HG03064 (cell line): Measurements from ENCODE around the gene BIRC5.
A peak's percentile ranks its signal among the peaks of the same experiment; 100 is the strongest.

Source experiments
- ATAC-seq: cut with Tn5 transposase; IDR thresholded peaks from one replicate; pipeline ENCODE4 v1.9.1; 2021; ENCODE audit warnings: low read depth; ENCODE audit not compliant: unreplicated experiment

The BIRC5 gene

DNA sequence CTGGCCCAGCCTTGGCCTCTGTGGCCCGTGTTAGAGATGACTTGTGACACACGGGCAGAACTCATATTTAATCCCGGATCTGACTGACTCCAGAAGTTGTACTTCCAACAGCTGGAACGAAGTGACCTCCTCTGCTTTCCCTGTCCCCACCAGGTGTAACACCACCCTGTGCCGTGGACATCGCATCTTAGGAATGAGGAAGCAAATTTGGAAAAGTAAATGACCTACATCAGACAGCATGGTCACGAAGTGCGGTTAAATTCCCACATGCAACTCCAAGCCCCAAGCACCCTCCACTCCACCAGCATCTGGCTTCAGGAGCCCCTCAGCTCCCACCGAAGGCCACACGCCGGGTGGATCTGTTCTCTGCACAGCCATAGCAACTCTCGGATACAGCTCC is 30.1 kb upstream of the BIRC5 start:
- no peak for ATAC-seq

DNA sequence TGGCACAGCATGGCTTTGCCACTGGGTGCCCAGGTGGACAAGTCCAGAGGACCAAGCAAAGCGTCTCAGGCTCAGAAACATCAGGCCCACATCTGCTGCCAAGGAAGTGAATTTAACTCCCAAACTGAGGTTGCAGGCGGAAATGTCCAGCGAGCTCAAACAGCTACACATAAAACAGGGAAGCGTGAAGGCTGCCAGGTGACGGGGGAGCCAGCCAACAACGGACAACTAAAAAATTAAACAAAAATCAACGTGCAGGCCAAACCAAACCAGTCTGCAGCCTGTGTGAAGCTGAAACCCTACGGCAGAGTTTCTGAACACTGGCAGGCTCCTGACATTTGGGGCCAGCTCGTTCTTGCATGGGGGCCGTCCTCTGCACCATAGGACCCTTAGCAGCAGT is 29.7 kb upstream of the BIRC5 start:
- ATAC-seq = no peak

DNA sequence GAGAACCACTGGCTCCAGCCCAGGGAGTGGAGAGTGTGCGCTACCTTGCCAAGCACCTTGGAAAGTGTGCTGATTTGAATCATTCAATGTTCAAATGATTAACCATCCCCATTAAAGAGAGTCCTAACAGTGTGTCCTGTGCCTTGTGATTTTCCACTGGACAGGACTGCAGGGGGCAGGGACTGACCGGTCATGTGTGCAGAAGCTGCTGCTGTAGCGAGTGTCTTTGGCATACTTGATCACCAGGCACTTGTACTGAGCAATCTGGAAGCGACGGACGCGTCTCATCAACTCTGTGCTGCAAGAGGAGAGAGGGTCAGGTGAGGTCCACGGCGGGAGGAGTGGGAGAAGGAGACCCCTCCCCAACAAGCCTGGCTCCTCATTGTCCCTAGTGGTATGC is 29.2 kb upstream of the BIRC5 start:
- ATAC-seq = no peak

DNA sequence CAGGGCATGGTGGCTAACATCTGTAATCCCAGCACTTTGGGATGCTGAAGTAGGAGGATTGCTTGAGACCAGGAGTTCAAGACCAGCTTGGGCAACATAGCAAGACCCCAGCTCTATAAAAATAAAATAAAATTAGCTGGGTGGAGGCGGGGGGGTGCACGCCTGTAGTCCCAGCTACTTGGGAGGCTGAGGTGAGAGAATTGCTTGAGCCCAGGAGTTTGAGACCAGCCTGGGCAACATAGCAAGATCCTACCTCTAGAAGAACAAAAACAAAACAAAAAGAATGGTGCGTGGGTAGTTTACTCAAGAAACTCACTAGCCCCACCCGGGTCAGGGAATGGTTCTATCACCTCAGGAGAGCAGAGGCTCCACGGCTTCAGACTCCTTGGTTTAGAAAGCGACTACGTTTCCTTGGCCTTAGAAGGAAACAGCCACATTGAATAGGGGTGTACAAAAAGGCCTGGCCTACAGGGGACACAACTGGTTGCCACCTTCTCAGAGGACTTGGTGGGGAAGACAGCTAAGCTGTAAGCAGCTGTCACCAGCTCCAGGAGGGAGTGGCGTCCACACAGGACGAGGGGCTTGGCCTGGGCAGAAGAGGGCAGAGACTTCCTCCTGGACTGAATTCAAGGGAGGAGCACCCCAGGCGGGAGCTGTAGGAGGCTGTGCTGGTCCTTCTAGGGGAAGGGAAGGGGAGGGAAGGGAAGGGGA is 27.9 kb upstream of the BIRC5 start:
- no peak for ATAC-seq

GRCh38 chr17:78186692-78187595 is 27.1 kb upstream of the BIRC5 start, which contains the start of the genes AFMID and TK1:
TSS of gene AFMID (plus strand) at chr17:78187362. CDS start at chr17:78187371, 9 bp downstream.
TSS of gene TK1 (minus strand) at chr17:78187052. CDS start at chr17:78186994, 58 bp downstream.
- peak; percentile 77 for ATAC-seq

- no peak for ATAC-seq
Measured at GRCh38 chr17:78196716-78197115, 17.3 kb upstream of the BIRC5 start.

- ATAC-seq = no peak
Measured at GRCh38 chr17:78197147-78197832, 16.8 kb upstream of the BIRC5 start.

DNA sequence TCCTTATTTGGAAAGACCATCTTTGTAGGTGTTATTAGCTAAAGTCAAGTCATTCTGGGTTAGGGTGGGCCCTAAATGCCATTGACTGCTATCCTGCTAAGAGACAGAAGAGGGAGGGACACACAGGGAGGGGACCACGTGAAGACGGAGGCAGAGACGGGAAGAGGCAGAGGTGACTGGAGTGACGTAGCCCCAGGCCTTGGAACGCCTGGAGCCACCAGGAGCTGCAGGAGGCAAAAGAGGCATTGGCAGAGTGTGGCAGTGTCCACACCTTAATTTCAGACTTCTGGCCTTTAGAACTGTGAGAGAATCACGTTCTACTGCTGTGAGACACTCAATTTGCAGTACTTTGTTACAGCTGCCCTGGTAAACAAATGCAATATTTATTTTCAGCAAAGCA is 13.6 kb upstream of the BIRC5 start:
- ATAC-seq = no peak

DNA sequence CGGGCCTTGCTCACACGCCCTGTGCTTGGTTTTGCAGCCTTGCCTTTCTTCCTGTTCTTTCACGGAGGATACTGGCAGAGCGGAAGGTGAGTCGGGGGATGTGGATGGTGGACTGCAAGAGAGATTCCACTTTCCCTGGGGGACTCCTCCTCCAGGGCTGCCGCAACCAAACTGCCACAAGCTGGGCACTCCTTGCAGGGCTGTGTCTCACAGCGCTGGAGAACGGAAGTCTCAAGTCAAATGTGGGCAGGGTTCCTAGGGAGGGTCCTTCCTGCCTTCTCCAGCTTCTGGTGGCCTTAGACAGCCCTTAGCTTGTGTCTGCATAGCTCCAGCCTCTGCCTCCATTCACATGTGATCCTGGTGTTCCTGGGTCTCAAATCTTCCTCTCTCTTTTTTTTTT is 11.4 kb upstream of the BIRC5 start:
- ATAC-seq = no peak

DNA sequence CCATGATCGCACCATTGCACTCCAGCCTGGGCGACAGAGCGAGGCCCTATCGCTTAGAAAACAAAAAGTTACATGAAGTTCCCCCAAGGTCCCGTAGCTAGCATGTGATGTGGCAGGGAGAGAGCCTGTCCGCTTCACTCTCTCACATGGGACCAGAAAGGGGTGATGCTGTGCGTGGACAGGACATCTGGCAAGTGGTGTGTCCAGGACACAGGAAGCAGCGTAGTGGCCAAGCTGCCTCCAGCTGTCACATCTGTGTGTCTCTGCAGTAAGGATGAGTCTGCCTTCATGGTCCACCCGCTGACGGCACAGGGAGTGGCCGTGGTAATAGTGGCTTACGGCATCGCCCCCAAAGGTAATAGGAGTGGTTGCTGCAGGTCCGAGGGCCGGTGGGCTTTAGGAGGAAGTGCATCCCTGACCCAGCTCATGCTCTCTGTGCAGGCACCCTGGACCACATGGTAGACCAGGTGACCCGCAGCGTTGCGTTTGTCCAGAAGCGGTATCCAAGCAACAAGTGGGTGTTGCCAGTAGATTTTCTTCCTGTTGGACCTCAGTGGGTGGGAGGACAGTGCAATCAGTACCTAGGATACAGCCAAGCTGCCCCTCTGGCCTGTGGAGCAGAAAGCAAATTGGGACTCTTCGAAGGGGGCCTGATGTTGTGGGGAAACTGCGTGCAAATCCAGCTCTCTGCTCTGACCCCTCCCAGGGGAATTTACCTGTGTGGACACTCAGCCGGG is 9.5 kb upstream of the BIRC5 start:
- ATAC-seq = no peak

DNA sequence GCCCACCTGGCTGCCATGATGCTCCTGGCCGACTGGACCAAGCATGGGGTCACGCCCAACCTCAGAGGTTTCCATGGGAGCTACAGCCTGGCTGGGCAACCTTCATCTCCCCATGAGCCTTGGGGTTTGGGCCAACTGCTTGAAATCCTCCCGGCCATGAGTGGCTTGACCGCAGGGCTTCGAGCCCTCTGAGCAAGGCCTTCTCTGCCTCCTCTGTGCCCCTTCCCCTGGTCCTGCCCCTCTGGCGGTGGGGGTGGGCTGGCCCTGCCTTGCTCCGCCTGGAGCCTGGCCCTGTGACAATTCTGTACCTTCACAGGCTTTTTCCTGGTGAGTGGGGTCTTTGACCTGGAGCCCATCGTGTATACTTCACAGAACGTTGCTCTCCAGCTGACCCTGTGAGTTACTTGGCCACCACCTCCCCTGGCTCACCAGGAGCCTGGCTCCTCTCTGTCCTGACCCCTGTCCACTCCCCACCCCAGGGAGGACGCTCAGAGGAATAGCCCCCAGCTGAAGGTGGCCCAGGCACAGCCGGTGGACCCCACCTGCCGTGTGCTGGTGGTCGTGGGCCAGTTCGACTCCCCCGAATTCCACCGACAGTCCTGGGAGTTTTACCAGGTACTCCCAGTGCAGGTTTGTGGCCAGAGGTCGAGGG is 8.8 kb upstream of the BIRC5 start:
- ATAC-seq = no peak

- no peak for ATAC-seq
Measured at GRCh38 chr17:78206298-78206697, 7.8 kb upstream of the BIRC5 start.

DNA sequence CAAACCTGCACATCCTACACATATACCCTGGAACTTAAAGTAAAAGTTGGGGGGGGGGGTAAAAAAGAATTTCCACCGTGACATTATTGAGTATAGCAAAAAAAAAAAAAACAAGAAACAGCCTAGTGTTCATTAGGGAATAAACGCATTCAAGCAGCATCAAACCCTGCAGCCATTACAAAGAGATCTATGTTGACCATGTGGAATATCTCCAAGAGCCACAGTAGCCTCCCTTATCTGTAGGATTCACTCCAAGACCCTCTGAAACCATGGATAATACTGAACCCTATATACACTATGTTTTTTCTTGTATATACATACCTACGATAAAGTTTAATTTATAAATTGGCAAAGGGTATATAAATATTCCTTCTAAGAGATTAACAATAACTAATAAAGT is 5.6 kb upstream of the BIRC5 start:
- no peak for ATAC-seq

- no peak for ATAC-seq
Measured at GRCh38 chr17:78210111-78210510, 3.9 kb upstream of the BIRC5 start.

DNA sequence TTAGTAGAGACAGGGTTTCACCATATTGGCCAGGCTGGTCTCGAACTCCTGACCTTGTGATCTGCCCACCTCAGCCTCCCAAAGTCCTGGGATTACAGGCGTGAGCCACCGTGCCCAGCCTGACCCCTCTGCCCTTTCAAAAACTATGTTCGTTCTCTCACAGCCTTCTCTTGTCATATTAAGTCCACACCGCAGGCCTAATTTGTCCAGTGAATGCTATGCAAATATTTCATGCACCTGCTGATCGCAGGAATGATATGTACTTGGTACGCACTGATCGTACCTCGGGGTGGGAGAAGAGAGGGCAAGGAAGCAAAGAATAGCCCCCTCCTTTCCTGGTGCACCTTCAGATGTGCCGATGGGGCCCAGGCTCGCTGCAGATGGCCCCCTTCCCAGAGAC is 3.0 kb upstream of the BIRC5 start:
- no peak for ATAC-seq

DNA sequence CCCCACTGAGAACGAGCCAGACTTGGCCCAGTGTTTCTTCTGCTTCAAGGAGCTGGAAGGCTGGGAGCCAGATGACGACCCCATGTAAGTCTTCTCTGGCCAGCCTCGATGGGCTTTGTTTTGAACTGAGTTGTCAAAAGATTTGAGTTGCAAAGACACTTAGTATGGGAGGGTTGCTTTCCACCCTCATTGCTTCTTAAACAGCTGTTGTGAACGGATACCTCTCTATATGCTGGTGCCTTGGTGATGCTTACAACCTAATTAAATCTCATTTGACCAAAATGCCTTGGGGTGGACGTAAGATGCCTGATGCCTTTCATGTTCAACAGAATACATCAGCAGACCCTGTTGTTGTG is 631 bp downstream of the BIRC5 start:
- no peak for ATAC-seq

DNA sequence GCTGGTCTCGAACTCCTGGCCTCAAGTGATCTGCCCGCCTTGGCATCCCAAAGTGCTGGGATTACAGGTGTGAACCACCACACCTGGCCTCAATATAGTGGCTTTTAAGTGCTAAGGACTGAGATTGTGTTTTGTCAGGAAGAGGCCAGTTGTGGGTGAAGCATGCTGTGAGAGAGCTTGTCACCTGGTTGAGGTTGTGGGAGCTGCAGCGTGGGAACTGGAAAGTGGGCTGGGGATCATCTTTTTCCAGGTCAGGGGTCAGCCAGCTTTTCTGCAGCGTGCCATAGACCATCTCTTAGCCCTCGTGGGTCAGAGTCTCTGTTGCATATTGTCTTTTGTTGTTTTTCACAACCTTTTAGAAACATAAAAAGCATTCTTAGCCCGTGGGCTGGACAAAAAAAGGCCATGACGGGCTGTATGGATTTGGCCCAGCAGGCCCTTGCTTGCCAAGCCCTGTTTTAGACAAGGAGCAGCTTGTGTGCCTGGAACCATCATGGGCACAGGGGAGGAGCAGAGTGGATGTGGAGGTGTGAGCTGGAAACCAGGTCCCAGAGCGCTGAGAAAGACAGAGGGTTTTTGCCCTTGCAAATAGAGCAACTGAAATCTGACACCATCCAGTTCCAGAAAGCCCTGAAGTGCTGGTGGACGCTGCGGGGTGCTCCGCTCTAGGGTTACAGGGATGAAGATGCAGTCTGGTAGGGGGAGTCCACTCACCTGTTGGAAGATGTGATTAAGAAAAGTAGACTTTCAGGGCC is 5.5 kb downstream of the BIRC5 start:
- no peak for ATAC-seq

GRCh38 chr17:78223061-78223460 is 9.0 kb downstream of the BIRC5 start:
- no peak for ATAC-seq

DNA sequence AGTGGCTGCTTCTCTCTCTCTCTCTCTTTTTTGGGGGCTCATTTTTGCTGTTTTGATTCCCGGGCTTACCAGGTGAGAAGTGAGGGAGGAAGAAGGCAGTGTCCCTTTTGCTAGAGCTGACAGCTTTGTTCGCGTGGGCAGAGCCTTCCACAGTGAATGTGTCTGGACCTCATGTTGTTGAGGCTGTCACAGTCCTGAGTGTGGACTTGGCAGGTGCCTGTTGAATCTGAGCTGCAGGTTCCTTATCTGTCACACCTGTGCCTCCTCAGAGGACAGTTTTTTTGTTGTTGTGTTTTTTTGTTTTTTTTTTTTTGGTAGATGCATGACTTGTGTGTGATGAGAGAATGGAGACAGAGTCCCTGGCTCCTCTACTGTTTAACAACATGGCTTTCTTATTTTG is 9.7 kb downstream of the BIRC5 start:
- no peak for ATAC-seq
